HepG2 (cell line): ENCODE results near the gene PPP6R2. TPM values are rescaled to one million over a fixed set of nuclear protein-coding genes. Genes with fewer than 3 reads are reported as not detected.

Source experiments
- KDM5B ChIP-seq: sonication (generic); formaldehyde crosslinking; IDR thresholded peaks from 2 replicates; pipeline ENCODE4 v1.4.0; 2020; ENCODE audit warnings: missing genetic modification reagents, mild to moderate bottlenecking, borderline replicate concordance
- SMAD3 ChIP-seq: sonication (generic); formaldehyde crosslinking; IDR thresholded peaks from 2 replicates; pipeline ENCODE4 v1.4.0; 2020; ENCODE audit warnings: missing genetic modification reagents
- ZBTB21 ChIP-seq: sonication (generic); formaldehyde crosslinking; IDR thresholded peaks from 2 replicates; pipeline ENCODE4 v1.4.0; 2020; ENCODE audit warnings: missing genetic modification reagents
- ZNF780A ChIP-seq: sonication (generic); formaldehyde crosslinking; IDR thresholded peaks from 2 replicates; pipeline ENCODE4 v1.8.0; 2022; ENCODE audit warnings: mild to moderate bottlenecking, missing genetic modification reagents, moderate library complexity
- polyA plus RNA-seq, 8 experiments: library from polyadenylated mRNA; depleted of rRNA in 3 of 8; stranded (reverse) in 7 of 8; unstranded in 1 of 8; fragments of >200 nt; fragmentation: Illumina TruSeq in 4 of 8; extraction: Trizol in 4 of 8; gene quantifications; 2 replicates each; pipeline versions ENCODE4 v1.2.1 to v1.2.3, GENCODE V29; 2011 to 2016; ENCODE audit warnings: low read depth in 4 of 8, missing spikeins in 1 of 8, mixed read lengths in 1 of 8; ENCODE audit not compliant: insufficient read depth in 1 of 8
- total RNA-seq, 5 experiments: library from RNA; depleted of rRNA; stranded (reverse); fragments of >200 nt; fragmentation: Illumina TruSeq; extraction: Trizol; gene quantifications; 2 replicates each; pipeline ENCODE4 v1.2.3, GENCODE V29; 2016; ENCODE audit warnings: low read depth in 1 of 5
- TF ChIP-seq, protein P1 (sequence below): sonication (generic); formaldehyde crosslinking; IDR thresholded peaks from 2 replicates; pipeline ENCODE4 v1.9.0; 2021; ENCODE audit warnings: mild to moderate bottlenecking, missing genetic modification reagents
- TF ChIP-seq, protein P2 (sequence below): IDR thresholded peaks from 2 replicates; pipeline ENCODE4 v1.6.1; 2016; ENCODE audit warnings: missing genetic modification reagents, missing compliant biosample characterization
- TF ChIP-seq, protein P3 (sequence below): sonication (generic); formaldehyde crosslinking; IDR thresholded peaks from 2 replicates; pipeline ENCODE4 v1.4.0; 2020; ENCODE audit warnings: mild to moderate bottlenecking, low read depth, missing genetic modification reagents
- TF ChIP-seq, protein P4 (sequence below): sonication (generic); formaldehyde crosslinking; IDR thresholded peaks from 2 replicates; pipeline ENCODE4 v1.9.0; 2021; ENCODE audit warnings: missing genetic modification reagents, borderline replicate concordance
- TF ChIP-seq, protein P5 (sequence below): sonication (generic); formaldehyde crosslinking; IDR thresholded peaks from 2 replicates; pipeline ENCODE4 v1.8.0; 2022; ENCODE audit warnings: missing genetic modification reagents, mild to moderate bottlenecking, moderate library complexity, borderline replicate concordance

Gene PPP6R2
- total and polyA plus RNA-seq, 2 of the 13 experiments (the other 11 are each of a cell fraction or from before 2014, with no cell fraction given), result 55.0 to 102 TPM

DNA sequence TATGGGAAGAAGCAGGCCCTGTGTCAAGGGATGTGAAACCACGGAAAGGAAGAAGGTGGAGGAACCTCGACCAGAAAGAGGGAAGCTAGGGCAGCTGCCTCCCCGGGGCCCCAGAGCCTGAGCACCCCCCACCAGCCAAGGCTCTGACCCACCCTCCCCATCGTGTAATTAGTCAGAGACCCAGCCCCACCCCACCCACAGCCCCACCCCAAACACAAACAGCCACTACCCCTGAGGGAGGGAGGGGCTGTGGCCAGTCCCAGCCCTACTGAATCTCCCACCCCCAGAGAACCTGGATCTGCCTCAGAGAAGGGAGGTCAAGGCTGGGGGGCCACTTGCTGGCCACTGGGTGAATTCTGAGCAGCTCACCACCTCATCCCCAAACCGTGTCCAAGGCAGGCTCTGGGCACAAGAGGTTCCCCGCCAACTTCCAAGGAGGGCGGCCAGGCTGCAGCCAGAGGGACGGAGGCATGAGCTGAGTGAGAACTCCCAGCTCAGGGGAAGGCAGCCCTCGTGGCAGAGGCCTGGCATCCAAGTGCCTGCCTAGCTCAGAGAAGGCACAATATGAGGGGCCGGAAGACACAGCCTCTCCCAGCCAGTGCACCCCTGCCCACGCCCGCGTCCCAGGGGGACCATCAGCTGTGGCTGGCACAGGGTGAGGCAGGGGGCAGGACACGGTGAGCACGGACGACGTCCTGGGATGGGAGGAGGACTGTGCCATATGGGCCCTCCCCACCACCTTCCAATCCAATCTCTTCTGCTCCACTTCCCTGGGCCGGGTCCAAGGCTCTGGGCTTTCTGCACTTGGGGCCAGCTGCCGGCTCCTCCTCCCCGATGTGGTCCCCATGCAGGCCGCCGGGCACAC lies 38.4 kb upstream of the PPP6R2 start (continued):
- TF ChIP-seq, protein P1, sequence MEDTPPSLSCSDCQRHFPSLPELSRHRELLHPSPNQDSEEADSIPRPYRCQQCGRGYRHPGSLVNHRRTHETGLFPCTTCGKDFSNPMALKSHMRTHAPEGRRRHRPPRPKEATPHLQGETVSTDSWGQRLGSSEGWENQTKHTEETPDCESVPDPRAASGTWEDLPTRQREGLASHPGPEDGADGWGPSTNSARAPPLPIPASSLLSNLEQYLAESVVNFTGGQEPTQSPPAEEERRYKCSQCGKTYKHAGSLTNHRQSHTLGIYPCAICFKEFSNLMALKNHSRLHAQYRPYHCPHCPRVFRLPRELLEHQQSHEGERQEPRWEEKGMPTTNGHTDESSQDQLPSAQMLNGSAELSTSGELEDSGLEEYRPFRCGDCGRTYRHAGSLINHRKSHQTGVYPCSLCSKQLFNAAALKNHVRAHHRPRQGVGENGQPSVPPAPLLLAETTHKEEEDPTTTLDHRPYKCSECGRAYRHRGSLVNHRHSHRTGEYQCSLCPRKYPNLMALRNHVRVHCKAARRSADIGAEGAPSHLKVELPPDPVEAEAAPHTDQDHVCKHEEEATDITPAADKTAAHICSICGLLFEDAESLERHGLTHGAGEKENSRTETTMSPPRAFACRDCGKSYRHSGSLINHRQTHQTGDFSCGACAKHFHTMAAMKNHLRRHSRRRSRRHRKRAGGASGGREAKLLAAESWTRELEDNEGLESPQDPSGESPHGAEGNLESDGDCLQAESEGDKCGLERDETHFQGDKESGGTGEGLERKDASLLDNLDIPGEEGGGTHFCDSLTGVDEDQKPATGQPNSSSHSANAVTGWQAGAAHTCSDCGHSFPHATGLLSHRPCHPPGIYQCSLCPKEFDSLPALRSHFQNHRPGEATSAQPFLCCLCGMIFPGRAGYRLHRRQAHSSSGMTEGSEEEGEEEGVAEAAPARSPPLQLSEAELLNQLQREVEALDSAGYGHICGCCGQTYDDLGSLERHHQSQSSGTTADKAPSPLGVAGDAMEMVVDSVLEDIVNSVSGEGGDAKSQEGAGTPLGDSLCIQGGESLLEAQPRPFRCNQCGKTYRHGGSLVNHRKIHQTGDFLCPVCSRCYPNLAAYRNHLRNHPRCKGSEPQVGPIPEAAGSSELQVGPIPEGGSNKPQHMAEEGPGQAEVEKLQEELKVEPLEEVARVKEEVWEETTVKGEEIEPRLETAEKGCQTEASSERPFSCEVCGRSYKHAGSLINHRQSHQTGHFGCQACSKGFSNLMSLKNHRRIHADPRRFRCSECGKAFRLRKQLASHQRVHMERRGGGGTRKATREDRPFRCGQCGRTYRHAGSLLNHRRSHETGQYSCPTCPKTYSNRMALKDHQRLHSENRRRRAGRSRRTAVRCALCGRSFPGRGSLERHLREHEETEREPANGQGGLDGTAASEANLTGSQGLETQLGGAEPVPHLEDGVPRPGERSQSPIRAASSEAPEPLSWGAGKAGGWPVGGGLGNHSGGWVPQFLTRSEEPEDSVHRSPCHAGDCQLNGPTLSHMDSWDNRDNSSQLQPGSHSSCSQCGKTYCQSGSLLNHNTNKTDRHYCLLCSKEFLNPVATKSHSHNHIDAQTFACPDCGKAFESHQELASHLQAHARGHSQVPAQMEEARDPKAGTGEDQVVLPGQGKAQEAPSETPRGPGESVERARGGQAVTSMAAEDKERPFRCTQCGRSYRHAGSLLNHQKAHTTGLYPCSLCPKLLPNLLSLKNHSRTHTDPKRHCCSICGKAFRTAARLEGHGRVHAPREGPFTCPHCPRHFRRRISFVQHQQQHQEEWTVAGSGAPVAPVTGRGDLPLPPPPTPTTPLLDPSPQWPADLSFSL, result no peak
- TF ChIP-seq ZBTB21 (CRISPR knock-in tag) (no peak), SMAD3 (CRISPR knock-in tag) (no peak), KDM5B (CRISPR knock-in tag) (0 out of 2 replicates have a peak, but pooled peaks have one; percentile 45), ZNF780A (no peak)
- TF ChIP-seq, protein P2, sequence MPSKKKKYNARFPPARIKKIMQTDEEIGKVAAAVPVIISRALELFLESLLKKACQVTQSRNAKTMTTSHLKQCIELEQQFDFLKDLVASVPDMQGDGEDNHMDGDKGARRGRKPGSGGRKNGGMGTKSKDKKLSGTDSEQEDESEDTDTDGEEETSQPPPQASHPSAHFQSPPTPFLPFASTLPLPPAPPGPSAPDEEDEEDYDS (CRISPR knock-in tag), result no peak
- TF ChIP-seq, protein P3, sequence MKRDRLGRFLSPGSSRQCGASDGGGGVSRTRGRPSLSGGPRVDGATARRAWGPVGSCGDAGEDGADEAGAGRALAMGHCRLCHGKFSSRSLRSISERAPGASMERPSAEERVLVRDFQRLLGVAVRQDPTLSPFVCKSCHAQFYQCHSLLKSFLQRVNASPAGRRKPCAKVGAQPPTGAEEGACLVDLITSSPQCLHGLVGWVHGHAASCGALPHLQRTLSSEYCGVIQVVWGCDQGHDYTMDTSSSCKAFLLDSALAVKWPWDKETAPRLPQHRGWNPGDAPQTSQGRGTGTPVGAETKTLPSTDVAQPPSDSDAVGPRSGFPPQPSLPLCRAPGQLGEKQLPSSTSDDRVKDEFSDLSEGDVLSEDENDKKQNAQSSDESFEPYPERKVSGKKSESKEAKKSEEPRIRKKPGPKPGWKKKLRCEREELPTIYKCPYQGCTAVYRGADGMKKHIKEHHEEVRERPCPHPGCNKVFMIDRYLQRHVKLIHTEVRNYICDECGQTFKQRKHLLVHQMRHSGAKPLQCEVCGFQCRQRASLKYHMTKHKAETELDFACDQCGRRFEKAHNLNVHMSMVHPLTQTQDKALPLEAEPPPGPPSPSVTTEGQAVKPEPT (CRISPR knock-in tag), result no peak
- TF ChIP-seq, protein P4, sequence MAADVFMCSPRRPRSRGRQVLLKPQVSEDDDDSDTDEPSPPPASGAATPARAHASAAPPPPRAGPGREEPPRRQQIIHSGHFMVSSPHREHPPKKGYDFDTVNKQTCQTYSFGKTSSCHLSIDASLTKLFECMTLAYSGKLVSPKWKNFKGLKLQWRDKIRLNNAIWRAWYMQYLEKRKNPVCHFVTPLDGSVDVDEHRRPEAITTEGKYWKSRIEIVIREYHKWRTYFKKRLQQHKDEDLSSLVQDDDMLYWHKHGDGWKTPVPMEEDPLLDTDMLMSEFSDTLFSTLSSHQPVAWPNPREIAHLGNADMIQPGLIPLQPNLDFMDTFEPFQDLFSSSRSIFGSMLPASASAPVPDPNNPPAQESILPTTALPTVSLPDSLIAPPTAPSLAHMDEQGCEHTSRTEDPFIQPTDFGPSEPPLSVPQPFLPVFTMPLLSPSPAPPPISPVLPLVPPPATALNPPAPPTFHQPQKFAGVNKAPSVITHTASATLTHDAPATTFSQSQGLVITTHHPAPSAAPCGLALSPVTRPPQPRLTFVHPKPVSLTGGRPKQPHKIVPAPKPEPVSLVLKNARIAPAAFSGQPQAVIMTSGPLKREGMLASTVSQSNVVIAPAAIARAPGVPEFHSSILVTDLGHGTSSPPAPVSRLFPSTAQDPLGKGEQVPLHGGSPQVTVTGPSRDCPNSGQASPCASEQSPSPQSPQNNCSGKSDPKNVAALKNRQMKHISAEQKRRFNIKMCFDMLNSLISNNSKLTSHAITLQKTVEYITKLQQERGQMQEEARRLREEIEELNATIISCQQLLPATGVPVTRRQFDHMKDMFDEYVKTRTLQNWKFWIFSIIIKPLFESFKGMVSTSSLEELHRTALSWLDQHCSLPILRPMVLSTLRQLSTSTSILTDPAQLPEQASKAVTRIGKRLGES (CRISPR knock-in tag), result no peak
- TF ChIP-seq, protein P5, sequence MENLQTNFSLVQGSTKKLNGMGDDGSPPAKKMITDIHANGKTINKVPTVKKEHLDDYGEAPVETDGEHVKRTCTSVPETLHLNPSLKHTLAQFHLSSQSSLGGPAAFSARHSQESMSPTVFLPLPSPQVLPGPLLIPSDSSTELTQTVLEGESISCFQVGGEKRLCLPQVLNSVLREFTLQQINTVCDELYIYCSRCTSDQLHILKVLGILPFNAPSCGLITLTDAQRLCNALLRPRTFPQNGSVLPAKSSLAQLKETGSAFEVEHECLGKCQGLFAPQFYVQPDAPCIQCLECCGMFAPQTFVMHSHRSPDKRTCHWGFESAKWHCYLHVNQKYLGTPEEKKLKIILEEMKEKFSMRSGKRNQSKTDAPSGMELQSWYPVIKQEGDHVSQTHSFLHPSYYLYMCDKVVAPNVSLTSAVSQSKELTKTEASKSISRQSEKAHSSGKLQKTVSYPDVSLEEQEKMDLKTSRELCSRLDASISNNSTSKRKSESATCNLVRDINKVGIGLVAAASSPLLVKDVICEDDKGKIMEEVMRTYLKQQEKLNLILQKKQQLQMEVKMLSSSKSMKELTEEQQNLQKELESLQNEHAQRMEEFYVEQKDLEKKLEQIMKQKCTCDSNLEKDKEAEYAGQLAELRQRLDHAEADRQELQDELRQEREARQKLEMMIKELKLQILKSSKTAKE (CRISPR knock-in tag), result 0 out of 2 replicates have a peak, but pooled peaks have one; percentile 4
